HT1080 (cell line): ENCODE measurements around the gene XPO4. TPM values are rescaled to one million over a fixed set of nuclear protein-coding genes. Genes with fewer than 3 reads are reported as not detected.

Source experiments
- DNase-seq: peaks from one replicate; pipeline ENCODE4 v3.0.0-alpha.2; 2015; ENCODE audit warnings: low read depth
- total RNA-seq: library from RNA; depleted of rRNA; stranded (reverse); fragments of >200 nt; shearing (Covaris generic); gene quantifications from 2 replicates; pipeline ENCODE4 v1.2.3, GENCODE V29; 2014

XPO4 gene
- total RNA-seq, 1 experiment from 2014 or later = 28.1 TPM

- DNase-seq = peak; percentile 67
These were observed 73.8 kb downstream of the XPO4 start for GRCh38 chr13:20828539-20829364.

- no peak for DNase-seq
These were observed 75.5 kb downstream of the XPO4 start for GRCh38 chr13:20826843-20827560.

- DNase-seq = no peak
These were observed 76.2 kb downstream of the XPO4 start for GRCh38 chr13:20826301-20826700.

- DNase-seq = no peak
These were observed 77.1 kb downstream of the XPO4 start for GRCh38 chr13:20825477-20825875.

- DNase-seq = no peak
These were observed 77.6 kb downstream of the XPO4 start for GRCh38 chr13:20824762-20825476.

GRCh38 chr13:20823071-20823470, 79.5 kb downstream of the XPO4 start:
- DNase-seq = no peak

- no peak for DNase-seq
These were observed 80.1 kb downstream of the XPO4 start for GRCh38 chr13:20822406-20822805.

- DNase-seq = no peak
These were observed 82.8 kb downstream of the XPO4 start for GRCh38 chr13:20819715-20820114.

- no peak for DNase-seq
These were observed 87.1 kb downstream of the XPO4 start for GRCh38 chr13:20815464-20815863.

- peak; percentile 90 for DNase-seq
These were observed 88.2 kb downstream of the XPO4 start for GRCh38 chr13:20814224-20814910.

- DNase-seq = no peak
These were observed 89.7 kb downstream of the XPO4 start for GRCh38 chr13:20812890-20813289.

- no peak for DNase-seq
These were observed 91.7 kb downstream of the XPO4 start for GRCh38 chr13:20810808-20811207.

- DNase-seq = no peak
These were observed 93.7 kb downstream of the XPO4 start for GRCh38 chr13:20808874-20809273.

GRCh38 chr13:20803180-20803965, 99.2 kb downstream of the XPO4 start:
- DNase-seq = no peak

- DNase-seq = peak; percentile 37
These were observed 100.8 kb downstream of the XPO4 start for GRCh38 chr13:20801707-20802106.

- no peak for DNase-seq
These were observed 102.7 kb downstream of the XPO4 start for GRCh38 chr13:20799726-20800416.

- DNase-seq = no peak
These were observed 104.5 kb downstream of the XPO4 start for GRCh38 chr13:20798027-20798426.

- no peak for DNase-seq
These were observed 105.6 kb downstream of the XPO4 start for GRCh38 chr13:20796791-20797508.

- DNase-seq = no peak
These were observed 112.9 kb downstream of the XPO4 start for GRCh38 chr13:20789665-20790064.
